SHP77 (cell line): ENCODE data around the gene AOPEP.
"Not testable (repeated sequence)": the region's sequence is repeated elsewhere in the genome, so short reads cannot be mapped to it uniquely, and the experiment has no call there.

Source experiments
- DNase-seq, 2 experiments: peaks; one replicate each; lab custom pipeline; 2025; lab: John Stamatoyannopoulos, UW

The AOPEP gene

DNA sequence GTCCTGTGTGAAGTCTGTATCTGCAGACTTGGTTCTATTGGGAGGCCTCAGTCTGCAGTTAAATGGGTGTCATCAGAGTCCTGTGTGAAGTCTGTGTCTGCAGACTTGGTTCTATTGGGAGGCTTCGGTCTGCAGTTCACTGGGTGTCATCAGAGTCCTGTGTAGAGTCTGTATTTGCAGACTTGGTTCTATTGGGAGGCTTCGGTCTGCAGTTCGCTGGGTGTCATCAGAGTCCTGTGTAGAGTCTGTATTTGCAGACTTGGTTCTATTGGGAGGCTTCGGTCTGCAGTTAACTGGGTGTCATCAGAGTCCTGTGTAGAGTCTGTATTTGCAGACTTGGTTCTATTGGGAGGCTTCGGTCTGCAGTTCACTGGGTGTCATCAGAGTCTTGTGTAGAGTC is 239.1 kb downstream of the AOPEP start:
- DNase-seq = not testable (repeated sequence)

DNA sequence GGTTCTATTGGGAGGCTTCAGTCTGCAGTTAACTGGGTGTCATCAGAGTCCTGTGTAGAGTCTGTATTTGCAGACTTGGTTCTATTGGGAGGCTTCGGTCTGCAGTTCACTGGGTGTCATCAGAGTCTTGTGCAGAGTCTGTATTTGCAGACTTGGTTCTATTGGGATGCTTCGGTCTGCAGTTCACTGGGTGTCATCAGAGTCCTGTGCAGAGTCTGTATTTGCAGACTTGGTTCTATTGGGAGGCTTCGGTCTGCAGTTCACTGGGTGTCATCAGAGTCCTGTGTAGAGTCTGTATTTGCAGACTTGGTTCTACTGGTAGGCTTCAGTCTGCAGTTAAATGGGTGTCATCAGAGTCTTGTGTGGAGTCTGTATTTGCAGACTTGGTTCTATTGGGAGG is 239.5 kb downstream of the AOPEP start:
- not testable (repeated sequence) for DNase-seq

DNA sequence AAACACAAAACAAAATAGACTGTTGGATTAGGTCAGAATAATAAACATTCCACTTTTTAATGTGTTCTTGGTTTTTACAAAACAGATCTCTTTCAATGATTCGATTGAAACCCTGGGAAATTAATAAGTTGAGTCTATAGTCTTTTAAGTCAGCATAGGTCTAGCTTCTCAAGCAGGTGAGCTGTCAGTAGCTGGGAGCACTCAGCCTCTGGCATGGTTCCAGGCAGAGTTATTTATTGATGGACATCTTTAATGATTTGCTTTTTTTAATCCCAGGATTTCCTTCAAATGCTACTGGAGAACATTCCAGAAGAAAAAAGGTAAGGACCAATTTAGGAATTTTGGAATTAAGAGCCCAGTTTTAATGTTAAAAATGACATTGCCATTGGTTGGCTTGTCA is 241.0 kb downstream of the AOPEP start:
- DNase-seq = no peak

DNA sequence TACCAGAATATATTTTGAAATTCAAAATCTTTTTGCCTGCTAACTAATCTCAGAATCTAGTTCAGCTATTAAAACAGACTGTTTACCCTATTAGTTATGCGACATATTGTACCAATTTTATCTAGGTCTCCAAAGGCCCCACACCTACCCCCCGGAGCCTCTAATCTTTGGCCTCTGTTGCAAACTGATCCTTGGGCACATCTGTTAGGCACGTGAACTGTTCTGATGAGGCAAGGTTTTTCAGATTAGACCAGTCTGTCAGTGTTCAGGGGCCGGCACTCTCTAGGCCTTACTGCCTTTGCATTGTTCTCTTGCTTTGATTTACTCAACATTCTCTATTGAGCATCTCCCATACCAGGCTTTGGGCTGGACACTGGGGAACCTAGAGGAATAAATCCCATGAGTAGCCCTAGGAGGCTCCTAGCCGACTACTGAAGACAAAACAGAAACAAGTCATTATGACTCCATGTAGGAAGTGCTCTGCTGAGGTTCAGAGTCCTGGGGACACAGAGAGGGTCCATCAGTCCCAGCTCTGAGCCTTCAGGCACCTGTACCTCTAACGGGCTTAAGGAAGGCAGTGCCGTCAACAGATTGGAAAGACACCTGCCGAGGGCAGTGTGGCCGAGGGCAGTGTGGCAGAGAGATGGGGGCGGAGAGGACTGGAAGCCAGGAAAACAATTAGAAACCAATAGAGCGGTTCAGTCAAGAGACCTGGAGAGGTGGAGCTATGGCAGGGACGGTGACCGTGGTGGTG is 245.1 kb downstream of the AOPEP start:
- DNase-seq = peak in 1 of 2 experiments; percentile 38

DNA sequence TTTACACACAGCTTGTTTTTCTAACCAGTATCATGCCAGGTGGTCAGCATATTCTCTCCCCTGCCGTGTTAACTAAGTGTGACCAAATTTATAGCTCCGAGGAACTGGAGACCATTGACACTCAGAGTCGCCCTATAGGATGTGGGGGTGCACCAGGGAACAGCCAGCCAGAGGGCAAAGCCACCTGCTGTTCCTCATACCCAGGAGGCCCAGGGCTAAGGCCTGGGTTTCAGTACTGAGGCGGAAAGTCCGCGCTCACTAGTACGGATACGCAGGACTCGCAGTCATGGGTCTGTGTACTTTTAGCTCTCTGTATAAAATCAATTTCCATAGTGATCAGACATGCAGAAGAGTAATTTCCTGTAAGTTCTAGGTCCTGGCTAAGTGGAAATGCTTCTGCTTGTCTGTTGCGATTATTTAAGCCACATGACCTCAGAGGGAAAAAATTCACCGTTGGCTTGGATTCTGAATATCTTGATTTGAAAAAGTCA is 247.0 kb downstream of the AOPEP start:
- no peak for DNase-seq

DNA sequence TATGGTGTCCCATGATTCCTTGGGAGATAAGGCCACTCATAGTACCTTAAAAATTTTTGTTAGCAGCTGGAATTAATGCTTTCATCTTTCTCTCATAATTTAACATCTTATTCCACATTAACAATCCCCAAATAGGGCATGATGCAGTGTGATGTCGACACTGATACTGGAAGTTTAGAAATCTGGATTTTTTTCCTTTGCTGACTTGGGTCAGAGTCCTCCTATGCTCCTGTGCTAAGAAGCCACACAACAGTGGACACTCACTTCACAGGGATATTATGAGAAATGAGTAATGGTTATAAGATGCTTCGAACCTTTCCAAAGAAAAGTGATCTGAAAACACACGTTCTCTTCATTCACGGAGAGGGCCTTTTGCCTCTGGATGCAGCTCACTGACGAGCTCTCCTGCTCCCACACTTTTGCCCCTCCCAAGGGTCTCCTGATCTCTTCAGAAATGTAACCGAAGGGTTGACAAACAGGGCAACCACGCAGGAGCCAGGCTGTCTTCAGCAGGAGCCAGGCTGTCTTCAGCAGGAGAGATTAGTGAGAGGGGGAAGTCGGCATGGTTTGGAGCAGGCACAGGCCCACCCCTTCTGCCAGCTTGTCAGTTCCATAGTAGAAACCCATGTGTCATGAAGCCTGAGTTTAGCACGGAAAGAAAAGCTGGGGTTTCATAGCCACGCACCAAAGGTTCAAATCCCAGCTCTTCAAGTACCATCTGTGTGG is 247.8 kb downstream of the AOPEP start:
- DNase-seq = no peak

DNA sequence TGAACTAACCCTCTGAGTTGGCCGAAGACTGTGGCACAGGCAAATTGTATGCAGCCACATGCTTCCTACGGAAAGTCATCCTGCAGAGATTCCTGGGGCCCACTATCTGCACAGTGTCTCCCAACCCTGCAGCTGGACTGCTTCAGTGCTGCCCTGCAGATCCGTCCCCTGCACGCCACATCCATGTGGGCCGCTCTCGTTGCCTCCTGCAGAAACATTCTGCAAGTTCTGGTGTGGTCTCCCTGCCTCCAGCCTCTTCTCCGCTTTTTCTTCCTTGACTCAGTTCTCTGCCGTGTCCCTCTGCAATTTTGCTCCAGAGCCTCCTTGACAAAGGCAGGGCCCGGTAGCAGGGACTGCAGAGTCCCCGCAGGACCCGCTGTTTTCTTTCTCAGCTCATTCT is 249.0 kb downstream of the AOPEP start:
- no peak for DNase-seq

DNA sequence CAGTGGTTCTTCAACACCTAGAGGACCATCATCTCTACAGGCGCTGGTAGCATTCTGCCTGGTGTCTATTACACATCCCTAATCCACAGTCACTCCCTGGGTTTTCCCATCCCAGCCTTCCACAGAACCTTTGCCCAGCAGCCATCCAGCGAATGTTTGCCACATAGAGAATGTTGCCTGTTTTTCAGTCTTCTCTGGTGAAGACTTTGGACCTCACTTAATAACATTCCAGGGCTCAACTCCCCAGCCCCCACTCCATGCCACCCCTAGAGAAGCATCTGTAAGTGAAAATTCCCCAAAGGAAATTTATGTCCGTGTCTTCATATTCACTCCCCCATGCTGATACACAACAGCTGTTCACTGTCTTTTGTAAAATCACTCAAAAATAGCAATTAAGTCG is 249.6 kb downstream of the AOPEP start:
- no peak for DNase-seq

DNA sequence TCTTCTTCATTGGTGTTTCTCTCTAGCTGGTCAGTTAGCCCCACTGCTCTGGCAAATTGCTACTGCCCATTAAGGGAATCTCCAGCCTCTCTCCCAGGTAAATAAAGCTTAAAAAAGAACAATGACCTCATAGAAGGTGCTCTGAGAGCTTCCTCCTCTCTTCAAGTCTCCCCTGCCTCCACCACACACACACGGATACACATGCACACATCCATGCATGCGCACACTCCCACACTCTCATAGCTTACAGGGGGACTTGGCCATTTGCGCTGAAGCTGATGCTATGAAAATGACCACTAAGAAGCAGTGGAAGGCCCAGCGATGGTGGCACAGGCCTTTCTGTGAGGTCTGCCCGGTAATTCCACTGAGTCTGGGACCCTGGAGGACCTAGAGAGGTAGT is 250.9 kb downstream of the AOPEP start:
- no peak for DNase-seq

DNA sequence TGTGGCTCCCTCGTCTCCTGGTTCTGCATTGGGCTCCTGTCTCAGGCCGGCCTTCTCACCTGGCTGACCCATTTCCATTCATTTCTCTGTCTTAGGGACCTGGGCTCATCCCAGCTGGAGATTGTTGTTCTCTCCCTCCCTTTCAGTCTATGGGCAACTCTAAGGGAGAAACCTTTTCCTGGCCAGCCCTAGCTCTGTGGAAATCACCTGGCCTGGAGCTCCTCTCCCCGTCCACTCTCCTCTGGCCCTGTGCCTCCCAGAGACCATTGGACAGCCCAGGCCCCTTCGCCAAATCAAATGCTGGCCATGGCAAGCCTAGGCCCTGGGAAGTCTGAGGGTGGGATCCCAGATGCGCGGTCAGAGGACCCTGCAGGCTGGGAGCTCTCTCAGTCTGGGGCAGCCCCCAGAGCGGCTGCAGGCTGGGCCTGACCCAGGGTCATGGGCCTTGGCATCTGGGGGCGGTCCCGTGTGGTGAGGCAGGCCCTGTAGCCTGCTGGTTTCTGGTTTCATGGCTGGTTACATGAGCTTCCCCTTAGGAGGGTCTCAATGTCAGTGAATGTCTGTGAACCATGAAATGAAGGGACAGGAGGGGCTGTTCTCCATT is 253.5 kb downstream of the AOPEP start:
- no peak for DNase-seq

DNA sequence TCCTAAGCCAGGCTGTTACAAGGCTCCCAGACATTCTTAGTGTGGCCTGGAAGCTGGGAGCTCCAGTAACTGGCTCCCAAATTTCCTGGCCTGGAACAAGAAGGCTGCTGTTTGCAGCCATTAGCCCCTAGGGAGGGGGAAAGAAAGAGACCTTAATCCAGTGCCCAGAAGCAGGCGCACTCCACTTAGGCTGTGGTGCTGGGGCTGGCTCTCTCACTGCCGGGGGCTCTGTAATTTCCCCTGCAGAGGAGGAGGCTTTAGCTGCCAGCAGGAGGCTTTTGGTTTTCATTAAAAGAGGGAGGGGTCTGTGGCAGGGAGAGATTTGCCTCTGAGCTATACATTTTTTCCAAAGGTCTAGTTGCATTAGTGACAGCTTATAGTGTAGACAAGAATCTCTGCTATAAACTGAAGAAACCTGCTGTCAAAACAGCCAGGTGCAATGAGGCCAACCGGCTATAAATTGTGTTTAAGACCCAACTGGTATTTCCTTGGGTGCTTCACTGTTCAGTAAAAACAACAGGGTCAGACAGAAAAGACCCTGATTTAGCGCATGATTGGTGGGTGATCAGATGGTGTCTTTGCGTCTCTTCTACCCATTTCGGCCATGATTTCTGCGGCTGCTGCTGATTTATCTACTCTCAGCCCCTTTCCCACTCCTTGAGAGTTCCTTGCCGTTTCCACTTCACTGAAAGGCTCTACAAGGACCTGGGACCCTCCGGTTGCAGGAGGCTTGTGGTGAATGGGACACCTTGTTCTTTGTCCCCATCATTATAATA is 254.6 kb downstream of the AOPEP start:
- no peak for DNase-seq

DNA sequence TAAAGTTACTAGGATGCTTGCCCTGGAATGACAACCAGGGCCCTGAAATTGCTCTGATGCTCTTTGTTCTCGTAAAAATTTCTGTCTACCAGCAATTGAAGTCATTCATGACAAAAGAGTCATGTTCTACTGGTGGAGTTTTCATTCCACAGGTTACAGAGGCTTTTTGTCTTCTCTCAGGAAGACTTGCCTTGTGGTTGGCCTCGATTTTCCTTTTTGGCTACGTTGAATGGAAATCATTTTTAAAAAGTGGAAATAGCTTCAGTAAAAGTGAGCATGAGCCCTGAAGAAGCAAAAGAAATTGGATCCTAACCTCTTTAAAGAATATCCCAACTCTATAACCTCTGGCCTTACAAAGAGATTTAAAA is 255.2 kb downstream of the AOPEP start:
- no peak for DNase-seq

DNA sequence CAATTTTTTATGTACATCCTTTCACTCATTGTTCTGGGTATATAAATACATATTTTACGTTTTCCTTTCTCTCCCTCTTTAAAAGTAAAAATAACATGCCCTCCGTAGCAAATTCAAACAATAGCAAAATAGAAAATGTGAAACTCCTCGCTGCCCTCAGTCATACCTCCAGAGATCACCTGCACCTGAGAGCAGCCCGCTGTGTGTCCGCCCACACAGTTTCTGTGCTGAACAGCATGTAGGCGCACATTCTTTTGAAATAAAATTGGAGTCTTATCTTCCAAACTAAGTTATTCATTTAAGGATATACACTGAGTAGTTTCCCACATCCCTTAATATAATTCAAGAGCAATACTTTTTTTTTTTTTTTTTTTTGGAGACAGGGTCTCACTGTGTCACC is 255.7 kb downstream of the AOPEP start:
- DNase-seq = no peak

DNA sequence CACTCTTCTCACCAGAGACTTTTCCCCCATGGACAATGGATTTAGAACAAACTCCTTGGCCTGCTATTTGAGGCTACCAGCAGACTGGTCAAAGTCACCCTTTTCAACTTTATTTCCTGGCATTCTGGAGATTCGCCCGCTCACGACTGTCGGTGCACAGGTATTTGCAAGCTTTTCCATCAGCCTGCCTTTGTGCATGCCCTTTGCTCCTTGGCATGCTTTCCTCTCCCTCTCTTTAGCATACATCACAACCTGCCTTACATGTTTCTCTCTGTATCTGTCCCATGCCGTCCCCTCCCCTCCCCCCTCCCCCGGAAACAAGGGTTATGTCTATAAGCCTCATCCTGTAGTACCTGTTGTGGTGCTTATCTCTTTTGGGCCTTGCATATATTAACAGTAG is 257.1 kb downstream of the AOPEP start:
- no peak for DNase-seq

DNA sequence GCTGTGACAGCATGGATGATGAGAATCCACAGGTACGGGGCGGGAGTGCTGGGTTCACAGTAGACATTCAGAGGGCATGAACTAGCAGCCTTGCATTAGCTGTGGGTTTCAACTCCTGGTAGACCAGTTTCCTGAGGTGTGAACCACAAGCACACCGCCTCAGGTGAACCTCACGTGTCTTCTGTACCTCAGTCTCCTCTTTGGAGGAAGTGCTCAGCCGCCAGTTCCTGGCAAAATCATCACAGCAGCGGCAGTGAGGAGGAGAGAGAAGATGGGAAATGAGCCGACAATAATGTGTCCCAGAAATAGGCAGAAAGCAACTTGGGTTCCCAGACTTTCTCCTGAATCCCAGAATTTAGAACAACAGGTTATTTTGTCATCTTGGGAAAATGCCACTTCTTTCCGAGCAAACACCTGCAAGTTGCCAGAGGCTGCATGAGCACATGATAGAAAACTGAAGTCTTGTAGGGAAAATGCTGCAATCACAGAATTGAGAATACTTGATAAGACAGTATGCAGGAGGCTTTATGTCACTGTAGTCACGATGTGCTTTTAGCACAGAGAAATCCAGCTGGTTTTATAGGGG is 258.5 kb downstream of the AOPEP start:
- DNase-seq = no peak

DNA sequence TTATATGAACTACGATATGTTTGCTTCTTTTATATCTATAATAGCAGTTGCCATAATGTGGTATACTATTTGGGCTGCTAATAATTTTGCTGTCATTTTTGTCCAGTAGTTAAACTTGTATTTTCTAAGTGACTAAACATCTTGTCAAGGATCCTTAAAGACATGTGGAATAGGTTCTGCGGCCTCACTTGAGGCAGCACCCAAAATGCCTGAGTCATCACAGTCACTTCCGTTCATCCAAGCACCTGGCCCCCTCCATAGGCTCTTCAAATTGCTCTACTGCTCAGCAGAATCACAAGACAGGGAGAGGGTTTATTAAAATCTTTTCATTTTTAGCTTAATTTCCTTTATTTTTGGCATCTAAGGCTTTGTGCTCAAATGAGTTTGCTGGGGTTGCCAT is 259.1 kb downstream of the AOPEP start:
- peak in 1 of 2 experiments; percentile 20 for DNase-seq

DNA sequence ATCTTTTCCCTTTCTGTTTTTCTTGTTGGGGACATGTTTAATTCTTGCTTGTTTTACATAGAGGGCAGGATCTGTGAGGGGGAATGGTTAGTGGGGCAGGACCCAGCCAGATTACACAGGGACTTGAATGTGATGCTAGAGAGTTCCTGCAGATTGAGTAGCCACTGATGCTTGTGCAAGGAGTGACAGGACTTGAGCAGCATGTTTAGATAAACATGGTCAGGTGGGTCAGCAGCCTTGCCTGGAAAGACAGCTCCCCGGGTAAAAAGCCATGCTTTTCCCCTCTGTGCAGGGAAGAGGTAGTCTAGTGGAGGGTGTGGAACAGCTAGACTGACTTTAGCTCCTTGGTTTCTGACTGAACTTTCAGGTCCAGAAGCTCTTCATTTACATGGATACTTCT is 261.2 kb downstream of the AOPEP start:
- no peak for DNase-seq

DNA sequence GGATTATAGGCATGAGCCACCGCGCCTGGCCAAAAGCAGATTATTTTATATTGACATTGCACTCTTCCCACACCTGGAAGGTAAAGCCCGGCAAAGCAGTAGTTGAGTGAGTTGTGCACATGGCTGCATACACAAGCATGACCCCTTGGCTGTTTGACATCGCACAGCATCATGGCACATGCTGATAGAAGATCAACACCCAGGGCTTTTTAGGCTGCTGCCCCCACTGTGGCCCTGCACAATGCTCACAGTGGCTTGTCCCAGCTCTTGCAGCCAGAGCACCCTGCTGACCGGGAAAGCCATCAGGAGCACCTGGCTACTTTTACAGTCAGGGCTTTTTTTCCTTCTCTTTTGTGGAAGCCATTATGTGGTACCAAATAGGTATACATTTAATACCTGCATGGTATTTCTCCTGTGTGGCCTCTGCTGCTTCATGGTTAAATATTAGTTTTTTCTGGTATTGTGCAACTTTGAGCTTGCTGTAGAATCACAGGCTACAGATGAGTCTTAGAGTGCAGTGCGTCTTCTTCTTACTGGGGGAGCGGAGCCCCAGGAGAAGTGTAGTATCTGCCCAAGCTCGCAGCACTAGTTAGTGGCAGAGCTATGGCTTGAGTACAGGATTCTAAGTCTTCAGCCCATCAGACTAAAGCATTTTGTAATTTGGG is 264.5 kb downstream of the AOPEP start:
- DNase-seq = no peak

DNA sequence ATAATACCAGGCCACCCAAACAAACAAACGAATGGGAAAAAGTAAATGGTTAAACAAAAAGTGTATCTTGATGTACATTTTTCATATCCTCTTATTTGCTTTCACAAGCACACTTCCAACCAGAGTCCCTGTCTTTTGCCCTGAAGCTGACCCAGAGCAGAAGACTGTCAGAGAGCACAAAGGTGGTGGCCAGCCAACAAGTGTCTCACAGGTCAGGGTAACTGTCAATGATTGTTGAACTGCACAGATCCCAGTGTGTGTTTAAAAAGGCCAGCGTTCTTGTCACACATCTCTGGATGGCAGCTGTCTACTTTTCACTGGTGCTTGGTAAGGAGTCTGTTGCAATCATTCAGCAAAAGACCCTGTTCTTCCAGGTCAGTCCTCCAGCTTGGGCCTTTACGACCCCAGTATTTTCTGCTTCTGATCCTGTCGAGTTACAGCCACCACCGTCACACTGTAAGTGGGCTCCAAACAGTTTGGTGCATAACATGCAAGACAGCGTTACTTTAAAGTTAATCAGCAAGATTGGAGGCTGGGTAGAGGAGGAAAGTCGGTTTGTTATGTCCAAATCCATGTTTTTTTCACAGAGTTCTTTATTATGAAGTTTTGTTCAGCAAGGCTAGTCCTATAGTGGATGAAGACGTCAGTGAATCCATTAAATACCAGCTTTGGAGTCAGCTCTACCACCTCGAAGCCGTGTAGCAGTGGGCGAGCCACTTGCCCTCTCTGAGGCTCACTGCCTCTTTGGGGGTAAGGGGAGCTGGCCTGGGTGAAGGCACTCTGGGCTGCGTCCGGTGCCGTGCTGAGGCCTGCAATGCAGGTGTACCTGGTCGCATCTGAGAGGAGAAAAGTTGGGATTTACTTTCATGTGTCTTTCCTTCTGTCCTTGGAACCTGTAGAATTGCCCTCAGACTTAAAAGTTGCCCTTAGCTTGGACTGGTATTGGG is 265.7 kb downstream of the AOPEP start:
- DNase-seq = no peak

DNA sequence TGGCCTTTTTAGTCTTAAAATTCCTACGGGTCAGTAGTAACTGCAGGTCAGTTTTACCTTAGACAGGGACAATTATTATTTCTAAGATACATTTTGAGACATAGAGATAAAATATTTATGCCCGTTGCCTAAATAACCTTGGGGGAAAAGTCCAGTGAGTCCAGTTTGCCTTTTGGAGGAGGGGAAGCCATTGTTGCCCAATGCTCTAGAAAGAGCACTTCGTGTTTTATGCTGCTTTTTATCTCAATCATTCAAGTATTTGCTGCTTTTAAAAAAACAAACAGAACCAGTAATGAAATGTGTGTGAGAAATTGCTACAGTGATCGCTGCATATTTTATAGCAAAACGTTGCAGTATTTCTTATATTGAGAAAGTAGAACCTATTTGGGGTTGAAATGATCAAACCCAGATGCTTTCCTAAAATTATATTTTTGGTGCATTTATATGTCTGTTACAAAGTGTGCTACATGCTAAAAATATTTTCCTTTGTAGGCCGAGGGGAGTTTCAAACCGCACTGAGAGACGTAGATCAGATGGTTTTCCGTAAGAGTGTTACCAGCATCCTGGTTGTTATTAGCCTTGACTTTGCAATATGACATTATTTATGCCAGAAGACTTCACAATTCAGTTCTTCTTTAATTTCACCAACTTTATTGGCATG is 266.8 kb downstream of the AOPEP start:
- no peak for DNase-seq
